Measurements from ENCODE around the gene ITPA. TPM values are rescaled to one million over a fixed set of nuclear protein-coding genes. Genes with fewer than 3 reads are reported as not detected.

ITPA gene
- total RNA-seq, 2 donors from 2014 or later: 31.4 to 36.3 TPM

- 9 to 15% methylated on average over 9 of the region's 9 CpGs for WGBS, 2 donors
- TF ChIP-seq POLR2A (IDR thresholded peaks at IDR 0.05): no peak
- no peak for TF ChIP-seq CTCF (IDR thresholded peaks at IDR 0.05)
- intact Hi-C loops (cut with DNase I): no loop called here
- no peak for ATAC-seq
- no peak for DNase-seq
- Histone ChIP-seq H3K27ac (peak overlapping the region in 3 of 4 donors; percentile 87 to 97 (median 94)), H3K4me1 (peaks cover 13% of the 10 kb centered on the region), H3K36me3 (replicated peaks in 1 of 2; ENCODE audit: insufficient read depth in 1 of 2, low read depth in 2 of 2) (peaks cover 6 to 16% of the 10 kb centered on the region in 2 donors), H3K4me3 (peak overlapping the region; percentile 56 to 95), H3K9me3 (no peaks in the 10 kb centered on the region), H3K27me3 (no peaks in the 10 kb centered on the region)
Measured at GRCh38 chr20:3202965-3203314, 6.4 kb upstream of the ITPA start.

DNA sequence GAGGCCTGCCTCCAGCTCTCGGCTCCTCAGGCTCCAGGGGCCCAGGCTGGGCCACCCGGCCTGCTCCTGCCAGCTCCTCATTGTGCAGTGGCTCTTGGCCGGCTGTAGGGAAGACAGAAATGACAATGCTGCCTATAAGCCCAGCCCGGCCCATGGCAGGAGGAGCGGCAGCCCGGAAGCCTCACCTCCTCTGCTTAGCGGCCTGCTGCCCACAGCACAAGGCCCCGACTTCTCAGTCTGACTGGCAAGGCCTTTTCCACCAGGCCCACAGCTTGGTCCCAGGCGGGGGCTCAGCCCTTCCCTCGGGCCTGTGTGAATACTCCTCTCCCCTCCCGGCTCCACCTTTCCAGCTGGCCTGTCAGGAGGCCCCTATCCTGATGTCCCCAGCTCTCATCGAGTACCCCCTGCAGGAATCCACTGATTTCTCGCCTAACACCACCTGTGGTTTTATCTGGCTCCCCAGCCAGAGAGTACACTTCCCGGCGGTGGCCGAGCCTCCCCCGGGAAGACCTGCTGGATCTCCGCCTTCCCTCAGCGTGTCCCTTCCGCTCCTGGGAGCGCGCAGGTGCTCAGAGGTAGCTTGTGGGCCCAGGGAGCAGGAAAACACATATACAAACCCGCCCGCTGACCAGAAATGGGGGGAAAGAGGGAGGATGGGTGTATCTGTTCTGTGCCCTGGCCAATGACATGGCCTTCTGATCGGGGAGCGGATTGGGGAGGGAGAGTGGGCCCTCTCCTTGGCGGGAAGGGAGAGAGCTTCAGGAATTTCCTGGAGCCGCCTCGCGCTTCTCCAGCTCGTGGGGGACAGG is 5.8 kb upstream of the ITPA start:
- H3K36me3 ChIP-seq (replicated peaks in 1 of 2; ENCODE audit: insufficient read depth in 1 of 2, low read depth in 2 of 2): peaks cover 6 to 16% of the 10 kb centered on the region in 2 donors
- peaks cover 19% of the 10 kb centered on the region for H3K4me1 ChIP-seq
- no peaks in the 10 kb centered on the region for H3K27me3 ChIP-seq
- 3 to 5% methylated on average over 18 to 30 of the region's 31 CpGs for WGBS, 2 donors
- DNase-seq (peak; percentile 36 to 54 (median 42)), ATAC-seq (peak; percentile 31)
- intact Hi-C loops (cut with DNase I): no loop called here
- peak overlapping the region; percentile 73 to 97 (median 90) for H3K27ac ChIP-seq
- TF ChIP-seq CTCF (IDR thresholded peaks at IDR 0.05): no peak
- no peak for TF ChIP-seq POLR2A (IDR thresholded peaks at IDR 0.05)
- H3K4me3 ChIP-seq: peak overlapping the region; percentile 56 to 95
- H3K9me3 ChIP-seq: no peaks in the 10 kb centered on the region

DNA sequence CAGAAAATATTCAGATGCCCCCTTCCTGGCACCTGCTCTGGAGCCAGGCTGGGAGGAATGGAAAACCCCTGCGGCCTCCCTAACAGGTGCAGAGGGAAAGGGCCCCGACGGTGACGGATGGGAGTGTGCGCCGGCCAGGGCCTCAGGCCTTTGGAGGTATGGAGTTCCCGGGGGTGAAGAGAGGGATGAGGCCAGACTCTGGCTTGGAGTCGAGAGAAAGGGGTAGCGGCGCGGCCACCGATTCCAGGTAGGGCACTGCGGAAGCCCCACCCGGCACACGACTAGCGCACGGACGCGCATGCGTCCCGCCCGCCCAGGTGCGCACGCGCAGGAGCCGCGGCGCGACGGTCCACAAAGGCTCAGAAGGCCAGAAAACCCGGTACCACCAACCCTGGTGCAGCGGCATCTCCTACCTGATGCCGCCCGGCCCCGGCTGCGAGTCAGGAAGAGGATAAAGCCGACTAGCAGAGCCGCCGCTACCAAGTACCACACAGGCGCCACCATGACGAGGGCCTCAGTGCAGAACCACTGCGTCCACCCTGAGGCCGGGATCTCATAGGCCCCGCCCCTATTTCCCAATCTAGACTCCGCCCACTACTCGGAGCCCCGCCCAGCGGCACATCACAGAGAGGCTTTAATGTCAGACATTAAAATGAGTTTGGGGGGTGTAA is 5.0 kb upstream of the ITPA start, which contains the start of gene DDRGK1:
TSS of gene DDRGK1 (minus strand) at position 559 of the 671 bp plus-strand sequence. CDS start at position 504, 55 bp downstream.
- WGBS, 2 donors: 0 to 2% methylated on average over 9 to 48 of the region's 48 CpGs
- Histone ChIP-seq H3K27me3 (no peaks in the 10 kb centered on the region), H3K4me1 (peaks cover 22% of the 10 kb centered on the region), H3K36me3 (replicated peaks in 1 of 2; ENCODE audit: insufficient read depth in 1 of 2, low read depth in 2 of 2) (peaks cover 6 to 13% of the 10 kb centered on the region in 2 donors), H3K27ac (peak within 1 kb of the TSS; percentile 73 to 97 (median 90)), H3K9me3 (no peaks in the 10 kb centered on the region), H3K4me3 (peak within 1 kb of the TSS; percentile 56 to 95)
- intact Hi-C loops (cut with DNase I): no loop called here
- peak; percentile 90 for ATAC-seq
- peak; percentile 88 to 93 (median 90) for DNase-seq
- TF ChIP-seq CTCF (IDR thresholded peaks at IDR 0.05) (no peak), POLR2A (IDR thresholded peaks at IDR 0.05) (peak; percentile 63 to 85 (median 83))

DNA sequence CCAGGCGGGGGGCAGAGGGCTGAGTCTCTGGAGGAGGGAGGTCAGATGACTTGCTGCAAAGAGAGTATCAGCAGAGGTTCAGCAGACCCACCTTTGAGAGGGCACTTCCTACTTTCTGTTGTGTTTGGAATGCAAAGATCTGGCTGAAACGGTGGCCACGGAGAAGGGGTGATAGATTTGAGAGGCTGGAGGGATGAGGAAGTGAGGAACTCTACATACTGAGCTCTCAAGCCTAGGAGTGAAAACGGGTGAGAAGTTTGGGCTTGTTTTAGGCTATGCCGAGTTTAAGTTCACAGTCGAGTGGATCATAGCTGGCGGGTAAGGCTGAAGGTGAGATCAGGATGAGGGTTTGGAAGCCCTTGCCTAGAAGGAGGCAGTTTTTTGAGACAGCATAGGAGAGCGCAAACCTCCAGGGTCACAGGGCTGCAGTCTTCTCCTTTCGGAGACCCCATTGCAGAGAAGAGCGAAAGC is 477 bp upstream of the ITPA start:
- WGBS, 2 donors: 3 to 6% methylated on average over 7 to 10 of the region's 10 CpGs
- ATAC-seq: no peak
- peak overlapping the region; percentile 71 to 76 for H3K4me3 ChIP-seq
- no peaks in the 10 kb centered on the region for H3K9me3 ChIP-seq
- H3K27ac ChIP-seq: peak overlapping the region in 3 of 4 donors; percentile 67 to 84 (median 81)
- no peaks in the 10 kb centered on the region for H3K27me3 ChIP-seq
- no peak for TF ChIP-seq CTCF (IDR thresholded peaks at IDR 0.05)
- TF ChIP-seq POLR2A (IDR thresholded peaks at IDR 0.05): no peak
- intact Hi-C loops (cut with DNase I): no loop called here
- peaks cover 19% of the 10 kb centered on the region for H3K4me1 ChIP-seq
- peaks cover 0 to 3% of the 10 kb centered on the region in 2 donors for H3K36me3 ChIP-seq (replicated peaks in 1 of 2; ENCODE audit: insufficient read depth in 1 of 2, low read depth in 2 of 2)
- no peak for DNase-seq

Data from body of pancreas (tissue), 4 donors.